Neural cell (in vitro differentiated cells): ENCODE data around the gene RABL6. TPM values are rescaled to one million over a fixed set of nuclear protein-coding genes. Genes with fewer than 3 reads are reported as not detected.
A peak's percentile ranks its signal among the peaks of the same experiment; 100 is the strongest.
"Not testable (repeated sequence)": the region's sequence is repeated elsewhere in the genome, so short reads cannot be mapped to it uniquely, and the experiment has no call there.

Experiments used
- H2AFZ ChIP-seq: fragments of 200-600, 300-800 bp; sonication (generic), shearing (Covaris generic); 2 replicates; pipeline ENCODE4 v1.6.0; 2014; ENCODE audit warnings: low read depth, mild to moderate bottlenecking, antibody characterized with exemption, low read length, moderate library complexity
- H3F3A ChIP-seq: fragments of 200-600 bp; shearing (Covaris generic); 2 replicates; pipeline ENCODE4 v1.6.1; 2016; ENCODE audit warnings: mild to moderate bottlenecking, moderate library complexity, mixed read lengths, antibody characterized with exemption, low read length; ENCODE audit not compliant: insufficient read depth, poor library complexity, severe bottlenecking
- H3K27ac ChIP-seq: fragments of 200-600, 300-800 bp; sonication (generic), shearing (Covaris generic); 2 replicates; pipeline ENCODE4 v1.5.1; 2014; ENCODE audit warnings: mild to moderate bottlenecking, low read length, moderate library complexity
- H3K27me3 ChIP-seq: fragments of 300-800, 200-600 bp; sonication (generic), shearing (Covaris generic); 2 replicates; pipeline ENCODE4 v1.6.0; 2014; ENCODE audit warnings: mild to moderate bottlenecking, low read depth, low read length, moderate library complexity; ENCODE audit not compliant: insufficient read depth
- H3K36me3 ChIP-seq: fragments of 300-800, 200-600 bp; sonication (generic), shearing (Covaris generic); 2 replicates; pipeline ENCODE4 v1.5.1; 2014; ENCODE audit warnings: mild to moderate bottlenecking, antibody characterized with exemption, low read length, moderate library complexity; ENCODE audit not compliant: insufficient read depth
- H3K4me2 ChIP-seq: fragments of 300-800, 200-600 bp; sonication (generic), shearing (Covaris generic); 2 replicates; pipeline ENCODE4 v1.6.0; 2014; ENCODE audit warnings: mild to moderate bottlenecking, low read length
- H3K4me3 ChIP-seq: fragments of 300-800, 200-600 bp; sonication (generic), shearing (Covaris generic); 2 replicates; pipeline ENCODE4 v1.5.1; 2014; ENCODE audit warnings: mild to moderate bottlenecking, low read length, moderate library complexity
- H3K79me2 ChIP-seq: fragments of 200-600 bp; shearing (Covaris generic); replicated peaks from 2 replicates; pipeline ENCODE4 v1.6.0; 2014; ENCODE audit warnings: mild to moderate bottlenecking, low read length, moderate library complexity; ENCODE audit not compliant: insufficient read depth
- H3K9ac ChIP-seq: fragments of 300-800, 200-600 bp; sonication (generic), shearing (Covaris generic); 2 replicates; pipeline ENCODE4 v1.6.1; 2016; ENCODE audit warnings: mild to moderate bottlenecking, low read length, mixed read lengths
- H3K9me2 ChIP-seq: fragments of 200-600 bp; shearing (Covaris generic); 2 replicates; pipeline ENCODE4 v1.6.1; 2016; ENCODE audit warnings: mild to moderate bottlenecking, low read length, mixed read lengths; ENCODE audit not compliant: insufficient read depth
- H3K9me3 ChIP-seq: fragments of 200-600, 300-800 bp; sonication (generic), shearing (Covaris generic); 2 replicates; pipeline ENCODE4 v1.6.1; 2016; ENCODE audit warnings: mild to moderate bottlenecking, mixed run types, low read length, moderate library complexity, mixed read lengths
- H4K20me1 ChIP-seq: fragments of 200-600 bp; shearing (Covaris generic); 2 replicates; pipeline ENCODE4 v1.6.1; 2016; ENCODE audit warnings: mild to moderate bottlenecking, mixed run types; ENCODE audit not compliant: insufficient read depth
- CTCF ChIP-seq: fragments of 450-650 bp; IDR thresholded peaks from 2 replicates; pipeline ENCODE4 v1.5.1; 2014; ENCODE audit warnings: antibody characterized with exemption, mild to moderate bottlenecking, moderate library complexity; ENCODE audit not compliant: poor library complexity, severe bottlenecking
- EP300 ChIP-seq: fragments of 450-650 bp; conservative IDR thresholded peaks from 2 replicates; pipeline ENCODE4 v1.6.1; 2014; ENCODE audit warnings: antibody characterized with exemption, mild to moderate bottlenecking, moderate library complexity; ENCODE audit not compliant: poor library complexity, severe bottlenecking
- POLR2AphosphoS5 ChIP-seq: IDR thresholded peaks from 2 replicates; pipeline ENCODE4 v1.6.1; 2012
- REST ChIP-seq: IDR thresholded peaks from 2 replicates; pipeline ENCODE4 v1.6.1; 2012; ENCODE audit warnings: borderline replicate concordance
- SMC3 ChIP-seq: fragments of 450-650 bp; conservative IDR thresholded peaks from 2 replicates; pipeline ENCODE4 v1.6.1; 2014; ENCODE audit warnings: antibody characterized with exemption, mild to moderate bottlenecking, moderate library complexity; ENCODE audit not compliant: poor library complexity
- polyA plus RNA-seq: library from polyadenylated mRNA; depleted of rRNA; stranded (reverse); fragments of >200 nt; gene quantifications from 2 replicates; pipeline ENCODE4 v1.2.3, GENCODE V29; 2014

RABL6 gene
- polyA plus RNA-seq, 1 donor from 2014 or later, result 46.4 TPM

GRCh38 chr9:136765745-136766409 is 41.9 kb upstream of the RABL6 start:
- not testable (repeated sequence) for H2AFZ ChIP-seq, H3F3A ChIP-seq, H3K9ac ChIP-seq, H4K20me1 ChIP-seq, H3K9me2 ChIP-seq, H3K27me3 ChIP-seq, H3K36me3 ChIP-seq, H3K9me3 ChIP-seq, H3K79me2 ChIP-seq, H3K27ac ChIP-seq, H3K4me3 ChIP-seq, H3K4me2 ChIP-seq

- H3K9me2 ChIP-seq, H3K36me3 ChIP-seq, H3K4me3 ChIP-seq, H3K4me2 ChIP-seq, H3K27ac ChIP-seq, H3K27me3 ChIP-seq, H2AFZ ChIP-seq, H4K20me1 ChIP-seq, H3K9me3 ChIP-seq, H3K9ac ChIP-seq, H3F3A ChIP-seq, H3K79me2 ChIP-seq: not testable (repeated sequence)
- TF ChIP-seq SMC3, result peak; percentile 21
- TF ChIP-seq CTCF, result peak; percentile 42
These were observed 41.2 kb upstream of the RABL6 start for GRCh38 chr9:136766410-136767120.

- H3K27me3 ChIP-seq, result no peaks in the 10 kb centered on the region
- H3K9me2 ChIP-seq, result no peaks in the 10 kb centered on the region
- H3F3A ChIP-seq, result no peaks in the 10 kb centered on the region
- no peak overlapping the region for H3K27ac ChIP-seq
- no peak overlapping the region for H3K4me2 ChIP-seq
- no peak overlapping the region for H2AFZ ChIP-seq
- H3K9ac ChIP-seq, result no peak overlapping the region
- no peak overlapping the region for H3K4me3 ChIP-seq
- no peaks in the 10 kb centered on the region for H4K20me1 ChIP-seq
- no peaks in the 10 kb centered on the region for H3K36me3 ChIP-seq
- H3K9me3 ChIP-seq, result no peaks in the 10 kb centered on the region
- TF ChIP-seq POLR2AphosphoS5, result no peak
- no peak for TF ChIP-seq EP300
- TF ChIP-seq REST, result no peak
- no peak for TF ChIP-seq CTCF
- H3K79me2 ChIP-seq, result no peaks in the 10 kb centered on the region
These were observed 38.0 kb upstream of the RABL6 start for GRCh38 chr9:136769710-136770191.
